T-helper 17 cell (primary cell): ENCODE results near the gene NCF2. TPM values are rescaled to one million over a fixed set of nuclear protein-coding genes. Genes with fewer than 3 reads are reported as not detected.

Source experiments
- ATAC-seq: fragments of 150-1000 bp; cut with Tn5 transposase; 2 replicates; pipeline ENCODE4 v1.10.0; 2021; ENCODE audit warnings: mild to moderate bottlenecking, moderate library complexity
- DNase-seq, 3 donors: peaks; one replicate each; pipeline versions ENCODE4 v3.0.0 to v3.0.0-alpha.2; 2020 to 2021
- H3K9me3 ChIP-seq: one replicate; pipeline ENCODE4 v1.7.0; 2013; ENCODE audit warnings: low read length, mild to moderate bottlenecking; ENCODE audit not compliant: control insufficient read depth, poor library complexity, severe bottlenecking
- H3K27ac Mint-ChIP-seq: one replicate; pipeline ENCODE4 v1.8.0; 2022; ENCODE audit warnings: mild to moderate bottlenecking, moderate library complexity, mixed read lengths
- H3K27me3 Mint-ChIP-seq: one replicate; pipeline ENCODE4 v1.8.0; 2022; ENCODE audit warnings: mixed read lengths
- H3K36me3 Mint-ChIP-seq: one replicate; pipeline ENCODE4 v1.8.0; 2022; ENCODE audit warnings: low read depth, mixed read lengths
- H3K4me1 Mint-ChIP-seq: one replicate; pipeline ENCODE4 v1.8.0; 2022; ENCODE audit warnings: mild to moderate bottlenecking, mixed read lengths
- H3K4me3 Mint-ChIP-seq: one replicate; pipeline ENCODE4 v1.8.0; 2022; ENCODE audit warnings: mild to moderate bottlenecking, moderate library complexity, mixed read lengths
- total RNA-seq, 4 donors: library from RNA in 2 of 4; stranded (reverse) in 2 of 4; gene quantifications; one replicate each; pipeline ENCODE4 v1.2.3 and lab custom pipeline; 2022 to 2026

The NCF2 gene
- total RNA-seq, 2 donors from 2014 or later, result 2.7 to 14.7 TPM

- H3K4me1 Mint-ChIP-seq, result peaks cover 20% of the 10 kb centered on the region
- ATAC-seq (no peak), DNase-seq (no peak)
- H3K9me3 ChIP-seq, result no peaks in the 10 kb centered on the region
- H3K36me3 Mint-ChIP-seq, result peaks cover 10% of the 10 kb centered on the region
- no peaks in the 10 kb centered on the region for H3K27me3 Mint-ChIP-seq
- peak overlapping the region; percentile 14 for H3K27ac Mint-ChIP-seq
- H3K4me3 Mint-ChIP-seq, result no peak overlapping the region
Measured at GRCh38 chr1:183515002-183515689, 75.1 kb downstream of the NCF2 start.

GRCh38 chr1:183514235-183514634 lies 76.0 kb downstream of the NCF2 start:
- Mint-ChIP-seq H3K27ac (peak overlapping the region; percentile 14), H3K36me3 (peaks cover 10% of the 10 kb centered on the region), H3K27me3 (no peaks in the 10 kb centered on the region), H3K4me3 (no peak overlapping the region), H3K4me1 (peaks cover 20% of the 10 kb centered on the region)
- ATAC-seq (no peak), DNase-seq (no peak)
- no peaks in the 10 kb centered on the region for H3K9me3 ChIP-seq

DNA sequence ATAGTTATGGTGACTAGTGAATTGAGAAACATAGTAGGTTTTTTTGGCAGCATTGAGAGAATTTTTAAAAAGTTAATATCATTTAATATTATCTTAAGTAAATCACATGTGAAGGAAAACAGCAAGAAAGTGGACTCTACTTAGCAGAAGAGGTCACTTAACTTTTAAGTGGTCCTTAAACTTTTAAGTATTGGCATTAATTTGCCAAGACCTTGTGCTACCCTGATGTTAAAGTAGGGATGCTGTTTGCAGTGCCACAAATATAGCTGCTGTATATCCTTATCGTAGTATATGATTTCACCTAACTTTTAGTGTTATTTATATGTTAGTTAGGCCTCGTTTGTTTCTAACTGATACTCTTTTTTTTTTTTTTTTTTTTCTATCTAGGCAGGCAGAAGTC lies 77.8 kb downstream of the NCF2 start:
- H3K27ac Mint-ChIP-seq, result peak overlapping the region; percentile 88
- peaks cover 10% of the 10 kb centered on the region for H3K36me3 Mint-ChIP-seq
- H3K9me3 ChIP-seq, result no peaks in the 10 kb centered on the region
- no peak overlapping the region for H3K4me3 Mint-ChIP-seq
- ATAC-seq, result no peak
- peaks cover 17% of the 10 kb centered on the region for H3K4me1 Mint-ChIP-seq
- no peak for DNase-seq
- H3K27me3 Mint-ChIP-seq, result no peaks in the 10 kb centered on the region

DNA sequence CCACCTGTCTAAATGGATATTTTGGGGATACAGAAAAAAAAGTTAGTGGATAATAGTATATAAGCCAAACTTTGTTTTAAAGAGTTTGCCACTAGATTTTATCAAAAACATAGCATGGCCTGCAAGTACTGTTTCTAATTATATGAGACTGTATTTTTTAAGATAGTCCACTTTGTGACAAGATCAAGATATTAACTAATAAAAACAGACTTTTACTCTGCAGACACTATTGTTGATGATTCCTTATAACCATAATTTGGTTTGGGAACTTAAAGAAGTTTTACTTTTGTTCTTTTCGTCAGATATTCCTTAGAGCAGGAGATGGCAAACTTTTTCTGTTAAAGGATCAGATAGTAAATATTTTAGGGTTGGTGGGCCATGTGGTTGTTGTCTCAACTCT lies 81.6 kb downstream of the NCF2 start:
- H3K4me1 Mint-ChIP-seq, result peaks cover 16% of the 10 kb centered on the region
- DNase-seq (no peak), ATAC-seq (no peak)
- peaks cover 10% of the 10 kb centered on the region for H3K36me3 Mint-ChIP-seq
- H3K9me3 ChIP-seq, result no peaks in the 10 kb centered on the region
- H3K27ac Mint-ChIP-seq, result no peak overlapping the region
- H3K27me3 Mint-ChIP-seq, result no peaks in the 10 kb centered on the region
- H3K4me3 Mint-ChIP-seq, result no peak overlapping the region

GRCh38 chr1:183506561-183506960 lies 83.7 kb downstream of the NCF2 start:
- no peak for DNase-seq
- Mint-ChIP-seq H3K4me3 (no peak overlapping the region), H3K36me3 (peaks cover 4% of the 10 kb centered on the region), H3K4me1 (peaks cover 12% of the 10 kb centered on the region), H3K27ac (no peak overlapping the region), H3K27me3 (no peaks in the 10 kb centered on the region)
- ATAC-seq, result no peak
- H3K9me3 ChIP-seq, result no peaks in the 10 kb centered on the region

Other genes with a start within 250 kb of the NCF2 start
- gene NMNAT2, start 172.1 kb downstream of the NCF2 start, total RNA-seq, result not detected
- 10 to 100 TPM; 50.6 to 51.0 TPM for gene SMG7, start 118.0 kb downstream of the NCF2 start, total RNA-seq
- 10 to 100 TPM; 62.1 to 69.4 TPM for gene ARPC5, start 45.3 kb upstream of the NCF2 start, total RNA-seq
- gene APOBEC4, start 62.9 kb upstream of the NCF2 start, total RNA-seq, result not detected
- 1 to 10 TPM; 1.0 to 1.4 TPM for gene RGL1, start 214.7 kb upstream of the NCF2 start, total RNA-seq